Measurements from ENCODE around the gene DNAJC28.

- TF ChIP-seq CTCF (IDR thresholded peaks at IDR 0.05): no peak
- TF ChIP-seq POLR2A (IDR thresholded peaks at IDR 0.05): no peak
Observed at GRCh38 chr21:33478182-33478581, 13.3 kb downstream of the DNAJC28 start.
